Neural progenitor cell (in vitro differentiated cells): ENCODE measurements around the gene AP1M1. TPM values are rescaled to one million over a fixed set of nuclear protein-coding genes. Genes with fewer than 3 reads are reported as not detected.

Experiments used
- DNase-seq: peaks from one replicate; pipeline ENCODE4 v3.0.0-alpha.2; 2016; ENCODE audit warnings: low spot score
- H2AFZ ChIP-seq: fragments of 200-600 bp; sonication (generic); replicated peaks from 2 replicates; pipeline ENCODE4 v1.6.1; 2016; ENCODE audit warnings: antibody characterized with exemption
- H3F3A ChIP-seq: fragments of 200-600 bp; sonication (generic); 2 replicates; pipeline ENCODE4 v1.6.1; 2016; ENCODE audit warnings: antibody characterized with exemption, low read depth
- H3K27ac ChIP-seq: fragments of 200-600 bp; sonication (generic); 2 replicates; pipeline ENCODE4 v1.5.1; 2016; ENCODE audit warnings: mild to moderate bottlenecking
- H3K27me3 ChIP-seq: fragments of 200-600 bp; sonication (generic); 2 replicates; pipeline ENCODE4 v1.6.1; 2016; ENCODE audit warnings: mild to moderate bottlenecking, moderate library complexity
- H3K36me3 ChIP-seq: fragments of 200-600 bp; sonication (generic); 2 replicates; pipeline ENCODE4 v1.5.1; 2016
- H3K4me1 ChIP-seq: fragments of 200-600 bp; sonication (generic); 2 replicates; pipeline ENCODE4 v1.6.1; 2016; ENCODE audit warnings: mixed run types
- H3K4me2 ChIP-seq: fragments of 200-600 bp; sonication (generic); 2 replicates; pipeline ENCODE4 v1.6.1; 2016
- H3K4me3 ChIP-seq: fragments of 200-600 bp; sonication (generic); 2 replicates; pipeline ENCODE4 v1.5.1; 2016
- H3K79me2 ChIP-seq: fragments of 200-600 bp; sonication (generic); 2 replicates; pipeline ENCODE4 v1.6.1; 2016; ENCODE audit warnings: low read depth
- H3K9ac ChIP-seq: fragments of 200-600 bp; sonication (generic); 2 replicates; pipeline ENCODE4 v1.6.1; 2016
- H3K9me3 ChIP-seq: fragments of 200-600 bp; sonication (generic); 2 replicates; pipeline ENCODE4 v1.5.1; 2016; ENCODE audit warnings: low read depth
- H4K20me1 ChIP-seq: fragments of 200-600 bp; sonication (generic); 2 replicates; pipeline ENCODE4 v1.6.1; 2016; ENCODE audit warnings: low read depth
- H3K27ac Mint-ChIP-seq: 3 replicates; pipeline ENCODE4 v1.8.0; 2021; ENCODE audit warnings: mixed read lengths
- H3K27me3 Mint-ChIP-seq: 2 replicates; pipeline ENCODE4 v1.8.0; 2022; ENCODE audit warnings: low read depth, mild to moderate bottlenecking, inconsistent platforms, moderate library complexity, mixed read lengths; ENCODE audit not compliant: insufficient read depth
- H3K36me3 Mint-ChIP-seq: 3 replicates; pipeline ENCODE4 v1.8.0; 2021; ENCODE audit warnings: mixed read lengths
- H3K4me1 Mint-ChIP-seq: 3 replicates; pipeline ENCODE4 v1.8.0; 2021; ENCODE audit warnings: mixed read lengths
- H3K4me3 Mint-ChIP-seq: 3 replicates; pipeline ENCODE4 v1.8.0; 2021; ENCODE audit warnings: mild to moderate bottlenecking, moderate library complexity, mixed read lengths
- H3K9me3 Mint-ChIP-seq: 3 replicates; pipeline ENCODE4 v1.8.0; 2020; ENCODE audit warnings: mixed read lengths
- EZH2 ChIP-seq: fragments of 200-600 bp; sonication (generic); IDR thresholded peaks from 2 replicates; pipeline ENCODE4 v1.6.1; 2017; ENCODE audit warnings: antibody characterized with exemption, mild to moderate bottlenecking, moderate library complexity
- EZH2phosphoT487 ChIP-seq: fragments of 200-600 bp; sonication (generic); IDR thresholded peaks from 2 replicates; pipeline ENCODE4 v1.6.1; 2017; ENCODE audit warnings: antibody characterized with exemption
- total RNA-seq: library from RNA; depleted of rRNA; stranded (reverse); fragments of >200 nt; gene quantifications from 2 replicates; pipeline ENCODE4 v1.2.3, GENCODE V29; 2015; ENCODE audit warnings: low replicate concordance
- TF ChIP-seq, protein P1 (sequence below): fragments of 200-600 bp; sonication (generic); IDR thresholded peaks from 2 replicates; pipeline ENCODE4 v1.5.1; 2017; ENCODE audit warnings: antibody characterized with exemption, mild to moderate bottlenecking

AP1M1 gene
- total RNA-seq, 1 donor from 2014 or later = 26.5 TPM

DNA sequence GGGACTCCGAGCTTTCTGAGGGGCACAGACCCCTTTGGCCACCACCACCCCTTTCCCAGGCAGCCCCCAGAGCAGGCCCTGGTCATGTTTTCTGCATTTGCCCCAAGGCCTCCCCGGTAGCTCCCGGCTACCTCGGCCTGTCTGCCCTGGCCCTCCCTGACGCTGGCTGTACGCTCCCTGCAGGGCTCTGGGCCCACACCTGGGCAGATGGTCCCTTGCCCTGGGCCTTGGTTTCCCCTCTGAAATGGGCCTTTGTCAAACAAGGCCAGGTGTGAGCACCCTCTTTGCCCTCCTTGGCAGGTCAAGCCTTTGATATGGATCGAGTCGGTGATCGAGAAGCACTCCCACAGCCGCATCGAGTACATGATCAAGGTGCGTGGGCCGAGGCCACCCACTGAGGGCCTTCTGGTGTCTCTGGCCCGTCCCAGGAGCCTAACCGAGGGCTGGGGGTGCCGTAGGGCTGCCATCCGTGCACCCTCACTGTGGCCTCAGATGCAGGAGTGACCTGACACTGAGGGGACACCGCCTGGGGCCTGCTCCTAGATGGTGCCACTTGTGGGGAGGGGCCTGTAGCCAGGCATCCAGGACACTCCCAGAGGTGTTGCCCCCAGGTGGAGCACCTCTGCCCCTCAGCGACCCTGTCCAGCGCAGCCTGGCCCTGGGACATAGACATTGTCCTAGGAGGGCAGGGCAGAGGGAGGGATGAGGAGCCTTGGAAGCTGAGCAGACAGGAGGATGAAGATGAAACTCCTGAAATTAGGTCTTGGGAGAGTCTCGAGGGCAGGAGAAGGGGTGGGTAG is 30.3 kb downstream of the AP1M1 start:
- H3K9me3 ChIP-seq = no peaks in the 10 kb centered on the region
- TF ChIP-seq EZH2 (no peak), EZH2phosphoT487 (no peak)
- TF ChIP-seq, protein P1, sequence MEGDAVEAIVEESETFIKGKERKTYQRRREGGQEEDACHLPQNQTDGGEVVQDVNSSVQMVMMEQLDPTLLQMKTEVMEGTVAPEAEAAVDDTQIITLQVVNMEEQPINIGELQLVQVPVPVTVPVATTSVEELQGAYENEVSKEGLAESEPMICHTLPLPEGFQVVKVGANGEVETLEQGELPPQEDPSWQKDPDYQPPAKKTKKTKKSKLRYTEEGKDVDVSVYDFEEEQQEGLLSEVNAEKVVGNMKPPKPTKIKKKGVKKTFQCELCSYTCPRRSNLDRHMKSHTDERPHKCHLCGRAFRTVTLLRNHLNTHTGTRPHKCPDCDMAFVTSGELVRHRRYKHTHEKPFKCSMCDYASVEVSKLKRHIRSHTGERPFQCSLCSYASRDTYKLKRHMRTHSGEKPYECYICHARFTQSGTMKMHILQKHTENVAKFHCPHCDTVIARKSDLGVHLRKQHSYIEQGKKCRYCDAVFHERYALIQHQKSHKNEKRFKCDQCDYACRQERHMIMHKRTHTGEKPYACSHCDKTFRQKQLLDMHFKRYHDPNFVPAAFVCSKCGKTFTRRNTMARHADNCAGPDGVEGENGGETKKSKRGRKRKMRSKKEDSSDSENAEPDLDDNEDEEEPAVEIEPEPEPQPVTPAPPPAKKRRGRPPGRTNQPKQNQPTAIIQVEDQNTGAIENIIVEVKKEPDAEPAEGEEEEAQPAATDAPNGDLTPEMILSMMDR = no peak
- Mint-ChIP-seq H3K27me3 (peaks cover 5% of the 10 kb centered on the region), H3K36me3 (peaks cover 20% of the 10 kb centered on the region), H3K4me3 (no peak overlapping the region), H3K27ac (no peak overlapping the region), H3K9me3 (no peaks in the 10 kb centered on the region), H3K4me1 (no peaks in the 10 kb centered on the region)
- H3K4me3 ChIP-seq = no peak overlapping the region
- no peak for DNase-seq
- H3K27ac ChIP-seq = no peak overlapping the region
- no peaks in the 10 kb centered on the region for H3K79me2 ChIP-seq
- no peaks in the 10 kb centered on the region for H3F3A ChIP-seq
- H3K4me1 ChIP-seq = no peaks in the 10 kb centered on the region
- no peak overlapping the region for H3K4me2 ChIP-seq
- H3K27me3 ChIP-seq = no peaks in the 10 kb centered on the region
- H3K9ac ChIP-seq = no peak overlapping the region
- H4K20me1 ChIP-seq = no peaks in the 10 kb centered on the region
- no peak overlapping the region for H2AFZ ChIP-seq
- H3K36me3 ChIP-seq = no peaks in the 10 kb centered on the region

- Histone ChIP-seq H3K79me2 (no peaks in the 10 kb centered on the region), H3K9me3 (no peaks in the 10 kb centered on the region), H3K4me1 (no peaks in the 10 kb centered on the region), H4K20me1 (no peaks in the 10 kb centered on the region), H3K9ac (no peak overlapping the region), H2AFZ (no peak overlapping the region), H3F3A (no peaks in the 10 kb centered on the region), H3K36me3 (no peaks in the 10 kb centered on the region), H3K4me3 (no peak overlapping the region), H3K4me2 (no peak overlapping the region), H3K27ac (no peak overlapping the region), H3K27me3 (no peaks in the 10 kb centered on the region)
- no peak for TF ChIP-seq EZH2phosphoT487
- TF ChIP-seq EZH2 = no peak
- Mint-ChIP-seq H3K36me3 (peaks cover 17% of the 10 kb centered on the region), H3K27ac (no peak overlapping the region), H3K27me3 (peaks cover 5% of the 10 kb centered on the region), H3K9me3 (no peaks in the 10 kb centered on the region), H3K4me1 (no peaks in the 10 kb centered on the region), H3K4me3 (no peak overlapping the region)
- DNase-seq = no peak
Measured at GRCh38 chr19:16228637-16229321, 31.1 kb downstream of the AP1M1 start.

DNA sequence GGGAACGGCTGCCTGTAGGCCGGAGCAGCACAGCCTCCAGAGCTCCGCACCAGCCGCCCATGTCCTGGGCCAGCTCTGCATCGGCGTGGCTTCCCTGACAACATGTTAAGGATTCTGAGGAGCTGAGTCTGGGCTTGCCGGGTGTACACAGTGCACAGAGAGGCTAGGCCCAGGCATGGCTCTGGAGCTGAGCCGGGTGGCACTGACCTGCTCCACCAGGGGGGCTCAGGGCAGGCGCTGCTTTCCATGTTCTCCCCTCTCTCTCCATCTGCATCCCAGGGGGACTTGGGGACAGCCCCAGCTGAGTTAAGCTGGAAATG is 31.6 kb downstream of the AP1M1 start:
- no peak overlapping the region for H2AFZ ChIP-seq
- H3K4me3 ChIP-seq = no peak overlapping the region
- no peak overlapping the region for H3K4me2 ChIP-seq
- H3K9me3 ChIP-seq = no peaks in the 10 kb centered on the region
- H3K4me3 Mint-ChIP-seq = no peak overlapping the region
- no peak for DNase-seq
- H3K9me3 Mint-ChIP-seq = no peaks in the 10 kb centered on the region
- peaks cover 5% of the 10 kb centered on the region for H3K27me3 Mint-ChIP-seq
- H3K36me3 Mint-ChIP-seq = peaks cover 17% of the 10 kb centered on the region
- no peaks in the 10 kb centered on the region for H3K27me3 ChIP-seq
- no peak overlapping the region for H3K27ac Mint-ChIP-seq
- H3K36me3 ChIP-seq = no peaks in the 10 kb centered on the region
- TF ChIP-seq, protein P1 = no peak
- H3K4me1 Mint-ChIP-seq = no peaks in the 10 kb centered on the region
- H3K27ac ChIP-seq = no peak overlapping the region
- no peaks in the 10 kb centered on the region for H4K20me1 ChIP-seq
- no peaks in the 10 kb centered on the region for H3F3A ChIP-seq
- no peaks in the 10 kb centered on the region for H3K4me1 ChIP-seq
- no peak overlapping the region for H3K9ac ChIP-seq
- H3K79me2 ChIP-seq = no peaks in the 10 kb centered on the region

DNA sequence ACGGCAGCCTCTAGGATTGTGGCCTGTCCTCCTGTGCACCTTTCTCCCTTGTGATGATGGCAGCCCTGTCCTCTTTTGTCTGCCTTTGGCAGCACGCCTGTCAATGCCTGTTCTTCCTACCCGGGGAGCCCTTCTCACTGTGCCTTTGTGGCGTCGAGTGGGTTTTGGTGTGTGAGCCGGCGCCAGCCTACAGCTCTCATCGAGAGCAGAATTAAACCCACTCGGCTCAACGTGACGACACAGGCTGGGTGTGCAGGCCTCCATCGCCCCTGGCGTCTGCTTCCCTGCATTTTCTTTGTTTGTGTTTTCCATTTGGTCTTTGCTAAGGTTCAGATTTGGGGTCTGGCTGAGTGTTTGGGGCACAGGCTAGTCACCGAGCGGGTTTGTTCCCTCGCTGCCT is 34.4 kb downstream of the AP1M1 start:
- Mint-ChIP-seq H3K4me1 (peaks cover 3% of the 10 kb centered on the region), H3K36me3 (peaks cover 32% of the 10 kb centered on the region), H3K27me3 (peaks cover 8% of the 10 kb centered on the region), H3K27ac (no peak overlapping the region), H3K9me3 (no peaks in the 10 kb centered on the region), H3K4me3 (no peak overlapping the region)
- Histone ChIP-seq H4K20me1 (no peaks in the 10 kb centered on the region), H3K27me3 (no peaks in the 10 kb centered on the region), H3K4me1 (no peaks in the 10 kb centered on the region), H3K9ac (no peak overlapping the region), H3K4me2 (no peak overlapping the region), H2AFZ (no peak overlapping the region), H3K27ac (no peak overlapping the region), H3F3A (no peaks in the 10 kb centered on the region), H3K36me3 (no peaks in the 10 kb centered on the region), H3K9me3 (no peaks in the 10 kb centered on the region), H3K79me2 (no peaks in the 10 kb centered on the region), H3K4me3 (no peak overlapping the region)
- DNase-seq = no peak
- TF ChIP-seq EZH2 (no peak), EZH2phosphoT487 (no peak)
- TF ChIP-seq, protein P1 = no peak
